ENCODE data around the gene OPCML. TPM values are rescaled to one million over a fixed set of nuclear protein-coding genes. Genes with fewer than 3 reads are reported as not detected.

Gene OPCML
- total and polyA plus RNA-seq, 4 donors = under 0.01 to 0.01 TPM; not detected in 2

- Histone ChIP-seq H3K9ac (ENCODE audit: low read depth in 1 of 2, low read length in 2 of 2) (no peak overlapping the region), H3K27ac (ENCODE audit: low read depth in 1 of 2, low read length in 2 of 2) (no peak overlapping the region), H3K4me3 (ENCODE audit: low read depth in 1 of 3, low read length in 3 of 3) (no peak overlapping the region), H3K27me3 (ENCODE audit: control insufficient read depth in 4 of 4, insufficient read depth in 4 of 4, low read length in 3 of 4) (no peaks in the 10 kb centered on the region), H3K36me3 (ENCODE audit: control insufficient read depth in 4 of 4, insufficient read depth in 3 of 4, low read depth in 1 of 4, low read length in 3 of 4) (no peaks in the 10 kb centered on the region), H3K4me1 (ENCODE audit: control insufficient read depth in 4 of 4, insufficient read depth in 4 of 4, low read length in 3 of 4) (peaks cover 2 to 10% (median 7%) of the 10 kb centered on the region in 4 donors), H3K9me3 (ENCODE audit: control insufficient read depth in 4 of 4, low read length in 3 of 4) (no peaks in the 10 kb centered on the region)
- TF ChIP-seq FOXA1 (IDR thresholded peaks at IDR 0.05) (no peak), RAD21 (IDR thresholded peaks at IDR 0.05) (no peak), REST (IDR thresholded peaks at IDR 0.05) (no peak), EGR1 (IDR thresholded peaks at IDR 0.05; ENCODE audit: low read depth in 2 of 2) (no peak), HNF4G (IDR thresholded peaks at IDR 0.05) (no peak), HNF4A (conservative IDR thresholded peaks at IDR 0.05) (no peak), RXRA (IDR thresholded peaks at IDR 0.05) (no peak), MAX (IDR thresholded peaks at IDR 0.05) (no peak), ATF3 (IDR thresholded peaks at IDR 0.05) (no peak), GABPA (IDR thresholded peaks at IDR 0.05 in 1 of 2, conservative IDR thresholded peaks at IDR 0.05 in 1 of 2) (no peak), SP1 (IDR thresholded peaks at IDR 0.05) (no peak), YY1 (IDR thresholded peaks at IDR 0.05) (no peak), ZBTB33 (IDR thresholded peaks at IDR 0.05) (no peak), NR2F2 (IDR thresholded peaks at IDR 0.05) (no peak), FOXA2 (IDR thresholded peaks at IDR 0.05) (no peak)
- 47% methylated on average over 2 of the region's 2 CpGs for WGBS
- no peak for DNase-seq (ENCODE audit: low spot score)
Measured at GRCh38 chr11:133515107-133515506, 17.2 kb downstream of the OPCML start.

GRCh38 chr11:133509924-133510697 is 22.2 kb downstream of the OPCML start:
- 63% methylated on average over 3 of the region's 3 CpGs for WGBS
- Histone ChIP-seq H3K36me3 (ENCODE audit: control insufficient read depth in 4 of 4, insufficient read depth in 3 of 4, low read depth in 1 of 4, low read length in 3 of 4) (no peaks in the 10 kb centered on the region), H3K27me3 (ENCODE audit: control insufficient read depth in 4 of 4, insufficient read depth in 4 of 4, low read length in 3 of 4) (no peaks in the 10 kb centered on the region), H3K4me3 (ENCODE audit: low read depth in 1 of 3, low read length in 3 of 3) (no peak overlapping the region), H3K9me3 (ENCODE audit: control insufficient read depth in 4 of 4, low read length in 3 of 4) (no peaks in the 10 kb centered on the region), H3K4me1 (ENCODE audit: control insufficient read depth in 4 of 4, insufficient read depth in 4 of 4, low read length in 3 of 4) (no peaks in the 10 kb centered on the region), H3K9ac (ENCODE audit: low read depth in 1 of 2, low read length in 2 of 2) (no peak overlapping the region), H3K27ac (ENCODE audit: low read depth in 1 of 2, low read length in 2 of 2) (no peak overlapping the region)
- no peak for DNase-seq (ENCODE audit: low spot score)
- TF ChIP-seq ZBTB33 (IDR thresholded peaks at IDR 0.05) = no peak
- no peak for TF ChIP-seq CTCF (IDR thresholded peaks at IDR 0.05; ENCODE audit: low read depth, low read length, missing input control)
- no peak for TF ChIP-seq YY1 (IDR thresholded peaks at IDR 0.05)
- no peak for TF ChIP-seq RXRA (IDR thresholded peaks at IDR 0.05)
- no peak for TF ChIP-seq FOXA2 (IDR thresholded peaks at IDR 0.05)
- no peak for TF ChIP-seq JUND (IDR thresholded peaks at IDR 0.05)
- no peak for TF ChIP-seq SP1 (IDR thresholded peaks at IDR 0.05)
- no peak for TF ChIP-seq RAD21 (IDR thresholded peaks at IDR 0.05)
- TF ChIP-seq NR2F2 (IDR thresholded peaks at IDR 0.05) = no peak
- no peak for TF ChIP-seq HNF4G (IDR thresholded peaks at IDR 0.05)
- no peak for TF ChIP-seq REST (IDR thresholded peaks at IDR 0.05)
- no peak for TF ChIP-seq FOXA1 (IDR thresholded peaks at IDR 0.05)
